AG09309 (cell line): ENCODE data around the gene GPRIN2.

ENCODE experiments used
- DNase-seq: peaks from one replicate; pipeline ENCODE4 v3.0.0-alpha.2; 2010; ENCODE audit warnings: low read depth
- H3K4me3 ChIP-seq: 2 replicates; pipeline ENCODE4 v1.5.1; 2011; ENCODE audit warnings: mild to moderate bottlenecking, low read depth, low read length, moderate library complexity; ENCODE audit not compliant: control insufficient read depth
- TF ChIP-seq, protein P1 (sequence below): IDR thresholded peaks from 2 replicates; pipeline ENCODE4 v1.5.1; 2011; ENCODE audit warnings: mild to moderate bottlenecking, low read depth, low read length, inconsistent platforms; ENCODE audit not compliant: insufficient read depth, control insufficient read depth; ENCODE audit errors: missing control alignments

GPRIN2 gene

DNA sequence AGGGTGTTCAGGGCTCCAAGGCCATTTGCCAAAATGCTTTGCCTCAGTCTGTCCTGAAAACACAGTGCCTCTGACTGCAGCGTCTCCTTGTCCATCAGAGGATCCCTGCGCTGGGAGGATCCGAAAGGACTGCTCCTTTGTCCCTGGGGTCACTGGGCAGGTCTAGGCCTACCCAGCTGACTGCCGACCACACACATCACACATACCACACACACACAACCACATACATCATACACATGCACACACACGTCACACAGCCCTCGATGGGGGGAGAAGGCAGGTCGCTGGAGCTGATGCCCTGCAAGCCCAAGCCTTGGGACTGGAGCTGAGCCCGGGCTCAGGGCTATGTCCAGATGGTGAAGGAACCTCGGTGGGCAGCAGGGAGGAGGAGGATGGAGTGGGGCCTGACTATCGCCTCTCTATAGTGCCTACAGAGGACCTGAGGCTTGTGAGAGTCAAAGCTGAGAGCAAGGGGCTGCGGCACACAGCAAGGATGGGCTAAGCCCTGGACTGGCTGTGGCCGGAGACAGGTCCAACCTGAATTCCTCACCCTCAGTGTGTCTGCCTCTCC, 29.1 kb downstream of the GPRIN2 start:
- no peak overlapping the region for H3K4me3 ChIP-seq
- TF ChIP-seq, protein P1, sequence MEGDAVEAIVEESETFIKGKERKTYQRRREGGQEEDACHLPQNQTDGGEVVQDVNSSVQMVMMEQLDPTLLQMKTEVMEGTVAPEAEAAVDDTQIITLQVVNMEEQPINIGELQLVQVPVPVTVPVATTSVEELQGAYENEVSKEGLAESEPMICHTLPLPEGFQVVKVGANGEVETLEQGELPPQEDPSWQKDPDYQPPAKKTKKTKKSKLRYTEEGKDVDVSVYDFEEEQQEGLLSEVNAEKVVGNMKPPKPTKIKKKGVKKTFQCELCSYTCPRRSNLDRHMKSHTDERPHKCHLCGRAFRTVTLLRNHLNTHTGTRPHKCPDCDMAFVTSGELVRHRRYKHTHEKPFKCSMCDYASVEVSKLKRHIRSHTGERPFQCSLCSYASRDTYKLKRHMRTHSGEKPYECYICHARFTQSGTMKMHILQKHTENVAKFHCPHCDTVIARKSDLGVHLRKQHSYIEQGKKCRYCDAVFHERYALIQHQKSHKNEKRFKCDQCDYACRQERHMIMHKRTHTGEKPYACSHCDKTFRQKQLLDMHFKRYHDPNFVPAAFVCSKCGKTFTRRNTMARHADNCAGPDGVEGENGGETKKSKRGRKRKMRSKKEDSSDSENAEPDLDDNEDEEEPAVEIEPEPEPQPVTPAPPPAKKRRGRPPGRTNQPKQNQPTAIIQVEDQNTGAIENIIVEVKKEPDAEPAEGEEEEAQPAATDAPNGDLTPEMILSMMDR, result no peak

DNA sequence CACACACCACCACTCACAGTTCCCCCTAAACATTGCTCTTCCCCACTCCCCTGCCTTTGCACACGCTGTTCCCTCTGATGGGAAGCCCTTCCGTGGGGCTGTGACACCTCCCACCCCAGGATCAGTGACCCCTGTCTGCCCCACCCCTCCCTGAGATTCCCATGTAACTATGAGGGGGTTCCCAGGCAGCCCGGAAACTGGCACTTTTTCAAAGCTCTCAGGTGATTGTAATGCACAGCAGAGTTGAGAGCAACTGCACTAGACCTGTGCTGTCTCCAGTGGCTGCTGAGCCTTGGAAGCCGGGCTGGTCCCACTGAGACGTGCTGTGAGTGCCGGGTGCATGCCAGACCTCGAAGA, 29.8 kb downstream of the GPRIN2 start:
- TF ChIP-seq, protein P1, result no peak
- DNase-seq, result no peak
- H3K4me3 ChIP-seq, result no peak overlapping the region

More for the DNA sequence above, 29.1 kb downstream of the GPRIN2 start:
- no peak for DNase-seq

DNA sequence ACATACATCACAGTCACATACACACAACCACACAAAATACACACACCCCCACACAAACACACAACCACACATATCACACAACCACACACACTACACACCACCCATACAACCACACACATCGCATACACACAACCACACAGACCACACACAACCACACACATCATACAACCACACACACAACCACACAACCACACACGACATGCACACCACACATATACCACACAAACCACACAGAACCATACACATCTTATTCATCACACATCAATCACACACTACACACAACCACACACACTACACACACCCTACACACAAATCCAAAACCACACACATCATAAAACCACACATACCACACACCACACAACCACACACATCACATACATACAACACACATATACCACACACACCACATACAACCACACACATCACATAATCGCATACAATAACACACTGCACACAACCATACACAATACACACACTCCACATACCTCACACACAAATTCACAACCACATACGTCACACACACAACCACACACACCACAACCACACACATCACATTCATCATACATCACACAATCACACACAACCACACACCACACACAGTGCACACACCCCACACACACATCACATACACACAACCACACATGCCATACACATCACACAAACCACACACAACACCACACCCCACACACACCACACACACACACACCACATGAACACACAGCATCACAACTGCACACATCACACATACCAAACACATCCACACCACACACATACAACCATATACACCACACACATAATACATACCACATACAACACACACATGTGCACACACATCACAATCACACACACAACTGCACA, 30.4 kb downstream of the GPRIN2 start:
- TF ChIP-seq, protein P1, result no peak
- DNase-seq, result no peak
- H3K4me3 ChIP-seq, result no peak overlapping the region

DNA sequence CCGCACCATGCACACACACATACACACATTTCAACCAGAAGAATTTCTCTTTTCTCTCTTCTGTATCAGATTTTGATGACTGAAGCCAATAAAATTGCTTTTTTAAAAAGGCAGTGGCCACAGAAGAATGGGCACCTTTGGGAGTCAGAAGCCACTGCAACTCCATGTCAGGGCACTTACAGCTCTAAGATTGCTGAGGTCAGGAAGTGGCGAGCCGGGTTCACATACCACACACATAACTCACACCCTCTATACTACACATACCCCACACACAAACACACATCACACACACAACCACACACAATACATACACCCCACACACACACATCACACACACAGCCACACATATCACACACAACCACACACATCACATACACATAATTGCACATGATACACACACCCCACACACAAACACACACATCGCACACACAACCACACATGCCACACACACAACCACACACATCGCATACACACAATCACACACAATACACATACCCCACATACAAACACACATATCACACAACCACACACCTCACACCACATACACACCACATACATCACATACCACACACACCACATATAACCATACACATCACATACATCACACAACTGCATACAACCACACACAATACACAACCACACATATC, 31.2 kb downstream of the GPRIN2 start:
- H3K4me3 ChIP-seq, result no peak overlapping the region
- DNase-seq, result peak; percentile 60
- TF ChIP-seq, protein P1, result no peak

DNA sequence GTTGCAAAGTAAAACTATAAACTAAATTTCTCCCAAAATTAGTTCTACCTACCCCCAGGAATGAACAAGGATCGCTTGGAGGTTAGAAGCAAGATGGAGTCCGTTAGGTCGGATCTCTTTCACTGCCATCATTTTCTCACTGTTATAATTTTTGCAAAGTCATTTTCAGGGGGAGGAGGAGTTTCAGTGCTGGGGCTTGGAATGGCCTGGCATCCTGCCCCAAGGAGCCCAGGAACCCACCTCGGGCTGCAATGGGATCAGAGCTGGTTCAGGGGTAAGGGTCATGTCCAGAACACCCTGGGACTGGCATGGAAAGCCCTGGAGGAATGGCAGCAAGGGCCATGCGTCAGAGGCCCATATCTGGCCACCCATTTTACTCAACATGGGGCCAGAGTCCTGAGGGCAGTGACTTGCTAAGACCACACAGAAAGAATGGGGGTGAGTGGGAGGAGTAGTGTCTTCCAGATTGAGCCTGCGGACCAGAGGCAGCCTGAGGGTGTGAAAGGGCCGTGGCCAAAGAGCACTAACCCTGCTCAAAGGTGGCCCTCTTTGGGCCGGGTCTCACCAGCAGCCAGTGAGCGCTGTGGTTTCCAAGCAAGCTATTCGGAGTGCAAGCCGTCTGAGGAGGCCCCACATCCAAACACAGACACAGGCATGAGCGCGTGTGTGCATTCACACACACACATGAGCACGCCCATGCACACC, 31.8 kb downstream of the GPRIN2 start:
- no peak overlapping the region for H3K4me3 ChIP-seq
- DNase-seq, result no peak
- TF ChIP-seq, protein P1, result no peak

DNA sequence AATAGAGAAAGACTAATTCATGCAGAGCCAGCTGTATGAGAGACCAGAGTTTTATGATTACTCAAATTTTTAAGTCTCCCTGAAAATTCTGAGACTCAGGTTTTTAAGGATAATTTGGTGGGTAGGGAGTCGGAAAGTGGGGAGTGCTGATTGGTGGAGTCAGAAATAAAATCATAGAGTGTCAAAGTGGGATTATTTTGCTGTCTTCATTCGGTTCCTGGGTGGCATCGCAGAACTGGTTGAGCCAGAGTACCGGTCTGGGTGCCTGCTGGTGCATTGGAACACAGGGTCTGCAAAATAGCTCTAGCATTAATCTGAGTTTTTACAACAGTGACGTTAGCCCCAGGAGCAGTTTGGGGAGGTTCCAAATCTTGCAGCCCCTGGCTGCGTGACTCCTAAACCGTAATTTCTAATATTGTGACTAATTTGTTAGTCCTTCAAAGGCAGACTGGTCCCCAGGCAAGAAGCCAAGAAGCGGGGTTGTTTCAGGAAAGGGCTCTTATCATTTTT, 32.4 kb downstream of the GPRIN2 start:
- no peak overlapping the region for H3K4me3 ChIP-seq
- DNase-seq, result peak; percentile 83

More for the DNA sequence above, 32.4 kb downstream of the GPRIN2 start:
- TF ChIP-seq, protein P1, result no peak
